WTC11 (cell line): Measurements from ENCODE around the gene TRAFD1. TPM values are rescaled to one million over a fixed set of nuclear protein-coding genes. Genes with fewer than 3 reads are reported as not detected.

Experiments used
- ATAC-seq: fragments of 200-7000 bp; cut with Tn5 transposase; 2 replicates; pipeline ENCODE4 v1.10.0; 2021; ENCODE audit warnings: mild to moderate bottlenecking, moderate library complexity
- CTCF ChIA-PET: fragments of 300-600 bp; sonication (Branson Sonifier 250); formaldehyde crosslinking; loops from one replicate; lab custom pipeline; 2021; ENCODE audit warnings: antibody characterized with exemption; lab: Charles Lee
- POLR2A ChIA-PET: fragments of 350-600 bp; sonication (Branson Sonifier 250); formaldehyde crosslinking; loops from one replicate; lab custom pipeline; 2021; ENCODE audit warnings: antibody characterized with exemption; lab: Charles Lee
- DNase-seq: peaks from one replicate; pipeline ENCODE4 v3.0.0; 2021; ENCODE audit warnings: low spot score
- H3K27ac Mint-ChIP-seq: 2 replicates; pipeline ENCODE4 v1.8.0; 2021; ENCODE audit warnings: mixed read lengths
- H3K27me3 Mint-ChIP-seq: 2 replicates; pipeline ENCODE4 v1.8.0; 2021; ENCODE audit warnings: low read depth, mild to moderate bottlenecking, moderate library complexity, mixed read lengths
- H3K36me3 Mint-ChIP-seq: 2 replicates; pipeline ENCODE4 v1.8.0; 2021; ENCODE audit warnings: mixed read lengths
- H3K4me1 Mint-ChIP-seq: 2 replicates; pipeline ENCODE4 v1.8.0; 2022; ENCODE audit warnings: mixed read lengths
- H3K4me3 Mint-ChIP-seq: 2 replicates; pipeline ENCODE4 v1.8.0; 2021; ENCODE audit warnings: mild to moderate bottlenecking, moderate library complexity, mixed read lengths
- H3K9me3 Mint-ChIP-seq: 2 replicates; pipeline ENCODE4 v1.8.0; 2021; ENCODE audit warnings: mixed read lengths
- AR ChIP-seq: fragments of 250-450 bp; sonication (Bioruptor Pico); IDR thresholded peaks from 2 replicates; pipeline ENCODE4 v1.9.0; 2021; ENCODE audit warnings: mild to moderate bottlenecking
- ATF2 ChIP-seq: sonication (generic); formaldehyde crosslinking; IDR thresholded peaks from 2 replicates; pipeline ENCODE4 v1.8.1; 2022; ENCODE audit warnings: low read depth, missing genetic modification reagents, borderline replicate concordance
- E2F1 ChIP-seq: sonication (generic); formaldehyde crosslinking; IDR thresholded peaks from 2 replicates; pipeline ENCODE4 v1.8.0; 2022; ENCODE audit warnings: mild to moderate bottlenecking, missing genetic modification reagents
- ESRRA ChIP-seq: sonication (generic); formaldehyde crosslinking; IDR thresholded peaks from 2 replicates; pipeline ENCODE4 v1.8.1; 2022; ENCODE audit warnings: mild to moderate bottlenecking, missing genetic modification reagents, borderline replicate concordance
- JUN ChIP-seq: sonication (generic); formaldehyde crosslinking; IDR thresholded peaks from 2 replicates; pipeline ENCODE4 v1.8.0; 2023; ENCODE audit warnings: mild to moderate bottlenecking, missing genetic modification reagents
- MLX ChIP-seq: sonication (generic); formaldehyde crosslinking; IDR thresholded peaks from 2 replicates; pipeline ENCODE4 v1.8.1; 2023; ENCODE audit warnings: mild to moderate bottlenecking, missing genetic modification reagents, moderate library complexity
- MYBL2 ChIP-seq: sonication (generic); formaldehyde crosslinking; IDR thresholded peaks from 2 replicates; pipeline ENCODE4 v1.8.1; 2023; ENCODE audit warnings: mild to moderate bottlenecking, moderate library complexity, missing genetic modification reagents
- NR1H2 ChIP-seq: sonication (generic); formaldehyde crosslinking; IDR thresholded peaks from 2 replicates; pipeline ENCODE4 v1.9.0; 2021; ENCODE audit warnings: mild to moderate bottlenecking, moderate library complexity, missing genetic modification reagents
- RELA ChIP-seq: sonication (generic); formaldehyde crosslinking; IDR thresholded peaks from 2 replicates; pipeline ENCODE4 v1.8.1; 2022; ENCODE audit warnings: missing genetic modification reagents, mild to moderate bottlenecking, borderline replicate concordance
- SMAD4 ChIP-seq: sonication (generic); formaldehyde crosslinking; IDR thresholded peaks from 2 replicates; pipeline ENCODE4 v1.8.0; 2022; ENCODE audit warnings: mild to moderate bottlenecking, missing genetic modification reagents
- TP53 ChIP-seq: sonication (generic); formaldehyde crosslinking; IDR thresholded peaks from 2 replicates; pipeline ENCODE4 v1.8.1; 2023; ENCODE audit warnings: mild to moderate bottlenecking, missing genetic modification reagents
- ZBTB21 ChIP-seq: sonication (generic); formaldehyde crosslinking; IDR thresholded peaks from 2 replicates; pipeline ENCODE4 v1.8.1; 2023; ENCODE audit warnings: mild to moderate bottlenecking, missing genetic modification reagents, borderline replicate concordance
- ZNF121 ChIP-seq: sonication (generic); formaldehyde crosslinking; IDR thresholded peaks from 2 replicates; pipeline ENCODE4 v1.8.0; 2023; ENCODE audit warnings: missing genetic modification reagents
- ZNF317 ChIP-seq: sonication (generic); formaldehyde crosslinking; IDR thresholded peaks from 2 replicates; pipeline ENCODE4 v1.8.1; 2023; ENCODE audit warnings: low read depth, mild to moderate bottlenecking, moderate library complexity, missing genetic modification reagents, borderline replicate concordance
- ZNF423 ChIP-seq: fragments of 250-450 bp; sonication (Bioruptor Pico); IDR thresholded peaks from 2 replicates; pipeline ENCODE4 v2.1.2; 2022; ENCODE audit warnings: mild to moderate bottlenecking, moderate library complexity
- ZNF425 ChIP-seq: fragments of 250-450 bp; sonication (Bioruptor Pico); conservative IDR thresholded peaks from 2 replicates; pipeline ENCODE4 v1.9.0; 2021; ENCODE audit warnings: mild to moderate bottlenecking
- ZNF512 ChIP-seq: sonication (generic); formaldehyde crosslinking; IDR thresholded peaks from 2 replicates; pipeline ENCODE4 v1.8.1; 2022; ENCODE audit warnings: missing genetic modification reagents, borderline replicate concordance
- ZNF532 ChIP-seq: fragments of 250-450 bp; sonication (Bioruptor Pico); IDR thresholded peaks from 2 replicates; pipeline ENCODE4 v1.9.0; 2021; ENCODE audit warnings: mild to moderate bottlenecking, borderline replicate concordance
- ZSCAN18 ChIP-seq: fragments of 250-450 bp; sonication (Bioruptor Pico); IDR thresholded peaks from 2 replicates; pipeline ENCODE4 v2.1.2; 2022; ENCODE audit warnings: mild to moderate bottlenecking, moderate library complexity
- total RNA-seq: library from RNA; stranded (reverse); gene quantifications from 3 replicates; pipeline ENCODE4 v1.2.3, GENCODE V29; 2021

TRAFD1 gene
- total RNA-seq, 1 experiment from 2014 or later, result 25.1 TPM

GRCh38 chr12:112188130-112188830 lies 62.9 kb downstream of the TRAFD1 start:
- no peak for ATAC-seq
- ChIA-PET CTCF (interaction anchor here (1.2 kb wide), 1 partner anchor 10 kb away, joined by 11 read pairs; no protein-coding TSS in a partner anchor), POLR2A (no interaction called here)
- no peak overlapping the region for H3K4me3 Mint-ChIP-seq
- no peak for DNase-seq
- H3K27me3 Mint-ChIP-seq, result no peaks in the 10 kb centered on the region
- H3K4me1 Mint-ChIP-seq, result peaks cover 8% of the 10 kb centered on the region
- H3K27ac Mint-ChIP-seq, result no peak overlapping the region
- no peaks in the 10 kb centered on the region for H3K9me3 Mint-ChIP-seq
- peaks cover 19% of the 10 kb centered on the region for H3K36me3 Mint-ChIP-seq
- no peak for TF ChIP-seq AR
- no peak for TF ChIP-seq NR1H2 (CRISPR knock-in tag)
- no peak for TF ChIP-seq ZNF532 (CRISPR knock-in tag)
- TF ChIP-seq ZNF425 (CRISPR knock-in tag), result no peak
- no peak for TF ChIP-seq RELA (CRISPR knock-in tag)
- no peak for TF ChIP-seq MLX
- TF ChIP-seq ZNF512 (CRISPR knock-in tag), result no peak
- no peak for TF ChIP-seq ZNF121
- no peak for TF ChIP-seq ZNF423
- TF ChIP-seq ZNF317, result no peak
- no peak for TF ChIP-seq TP53
- TF ChIP-seq ATF2 (CRISPR knock-in tag), result no peak
- no peak for TF ChIP-seq ESRRA (CRISPR knock-in tag)
- TF ChIP-seq ZSCAN18 (CRISPR knock-in tag), result no peak
- no peak for TF ChIP-seq MYBL2 (CRISPR knock-in tag)
- no peak for TF ChIP-seq E2F1 (CRISPR knock-in tag)
- TF ChIP-seq SMAD4 (CRISPR knock-in tag), result no peak
- TF ChIP-seq JUN, result no peak
- TF ChIP-seq ZBTB21 (CRISPR knock-in tag), result no peak
